ENCODE data around the gene FAR2. TPM values are rescaled to one million over a fixed set of nuclear protein-coding genes. Genes with fewer than 3 reads are reported as not detected.
A peak's percentile ranks its signal among the peaks of the same experiment; 100 is the strongest.

FAR2 gene
- polyA plus RNA-seq, 1 of the 3 experiments (the other 2 are of a cell fraction), result 7.4 TPM

DNA sequence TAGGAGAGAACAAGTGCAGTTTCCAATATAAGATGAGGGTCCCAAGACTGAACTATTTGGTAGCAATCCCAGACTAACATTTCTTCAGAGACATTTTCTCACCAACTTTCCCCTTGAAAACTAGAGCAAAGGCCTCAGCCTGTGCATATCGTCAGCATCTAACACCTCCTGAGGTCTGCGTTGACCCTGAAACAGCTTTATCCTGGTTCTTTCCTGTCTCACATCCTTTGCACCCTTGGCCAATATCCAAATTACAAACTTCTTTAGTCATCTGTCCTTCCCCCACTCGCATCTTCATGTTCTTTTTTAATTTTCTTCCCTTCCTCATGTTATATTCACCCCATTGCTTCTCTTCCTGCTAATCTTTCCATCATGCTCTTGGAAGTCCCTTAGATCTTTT is 83.0 kb downstream of the FAR2 start:
- POLR2A ChIA-PET, result no interaction called here
- no peaks in the 10 kb centered on the region for H3K79me2 ChIP-seq (ENCODE audit: insufficient read depth)
- H3K27ac ChIP-seq (ENCODE audit: low read depth in 2 of 2, low read length in 1 of 2), result no peak overlapping the region
- H3K4me1 ChIP-seq (ENCODE audit: control insufficient read depth in 1 of 2, insufficient read depth in 2 of 2, low read depth in 1 of 2, low read length in 1 of 2), result peaks cover 0 to 7% of the 10 kb centered on the region in 2 experiments; a peak in 1 of 4 replicates
- no peaks in the 10 kb centered on the region for H3K36me3 ChIP-seq (replicated peaks in 1 of 2; ENCODE audit: control insufficient read depth in 1 of 2, insufficient read depth in 2 of 2, low read length in 1 of 2)
- no peak overlapping the region for H3K9ac ChIP-seq
- no peak for DNase-seq
- no peaks in the 10 kb centered on the region for H3K27me3 ChIP-seq (ENCODE audit: insufficient read depth)
- CTCF ChIA-PET, result no interaction called here
- WGBS (ENCODE audit: low lambda C conversion rate), result 66% methylated on average over 3 of the region's 3 CpGs
- no peak overlapping the region for H3K4me3 ChIP-seq (ENCODE audit: low read depth in 2 of 2, low read length in 1 of 2)
- H3K9me3 ChIP-seq, result no peaks in the 10 kb centered on the region
- H2AFZ ChIP-seq (ENCODE audit: low read depth), result no peak overlapping the region
- no peaks in the 10 kb centered on the region for H4K20me1 ChIP-seq (ENCODE audit: insufficient read depth)
- H3F3A ChIP-seq (replicated peaks; ENCODE audit: insufficient read depth), result peaks cover 4% of the 10 kb centered on the region
- H3K4me2 ChIP-seq, result no peak overlapping the region
- TF ChIP-seq TAF1 (IDR thresholded peaks at IDR 0.05; ENCODE audit: borderline replicate concordance, low read depth, low read length) (no peak), RAD21 (IDR thresholded peaks at IDR 0.05; ENCODE audit: low read length) (no peak), POLR2AphosphoS5 (IDR thresholded peaks at IDR 0.05; ENCODE audit: low read depth, low read length) (no peak)
- no peaks in the 10 kb centered on the region for H3K9me2 ChIP-seq

DNA sequence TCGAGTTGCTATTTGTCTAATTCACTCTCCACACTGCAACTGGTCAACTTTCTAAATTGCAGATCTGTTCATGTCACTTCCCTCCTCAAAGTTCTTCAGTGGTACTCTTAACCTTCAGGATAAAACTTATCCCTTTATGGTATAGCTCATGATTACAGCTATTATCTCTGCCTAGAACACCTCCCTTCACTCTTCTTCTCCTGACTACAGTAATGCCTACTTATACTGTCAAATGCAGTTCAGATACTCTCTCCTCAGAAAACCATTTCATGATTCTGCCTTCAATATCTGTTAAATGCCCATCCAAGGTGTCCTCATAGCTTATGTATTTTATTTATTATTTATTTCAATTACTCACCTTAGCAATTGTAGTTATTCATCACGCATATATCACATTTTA is 85.5 kb downstream of the FAR2 start:
- Histone ChIP-seq H3K9me2 (no peaks in the 10 kb centered on the region), H3K27ac (ENCODE audit: low read depth in 2 of 2, low read length in 1 of 2) (no peak overlapping the region), H3K9ac (no peak overlapping the region), H3K9me3 (no peaks in the 10 kb centered on the region), H4K20me1 (ENCODE audit: insufficient read depth) (no peaks in the 10 kb centered on the region), H3K4me2 (no peak overlapping the region), H3K36me3 (replicated peaks in 1 of 2; ENCODE audit: control insufficient read depth in 1 of 2, insufficient read depth in 2 of 2, low read length in 1 of 2) (no peaks in the 10 kb centered on the region), H3K27me3 (ENCODE audit: insufficient read depth) (no peaks in the 10 kb centered on the region), H3K4me1 (ENCODE audit: control insufficient read depth in 1 of 2, insufficient read depth in 2 of 2, low read depth in 1 of 2, low read length in 1 of 2) (peaks cover 0 to 7% of the 10 kb centered on the region in 2 experiments; a peak in 1 of 4 replicates), H3K4me3 (ENCODE audit: low read depth in 2 of 2, low read length in 1 of 2) (no peak overlapping the region), H3K79me2 (ENCODE audit: insufficient read depth) (no peaks in the 10 kb centered on the region), H3F3A (replicated peaks; ENCODE audit: insufficient read depth) (peaks cover 4% of the 10 kb centered on the region), H2AFZ (ENCODE audit: low read depth) (no peak overlapping the region)
- TF ChIP-seq CTCF (IDR thresholded peaks at IDR 0.05), result no peak
- ChIA-PET POLR2A (no interaction called here), CTCF (interaction anchor here (0.7 to 1.6 kb wide), 2 partner anchors 83 to 161 kb away, joined by 4 read pairs; no protein-coding TSS in a partner anchor)
- no peak for DNase-seq
- 71% methylated on average over 2 of the region's 2 CpGs for WGBS (ENCODE audit: low lambda C conversion rate)

GRCh38 chr12:29234965-29235626 is 86.0 kb downstream of the FAR2 start:
- CTCF ChIA-PET, result interaction anchor here (1.1 to 1.6 kb wide), 2 partner anchors 18 to 83 kb away, joined by 3 to 4 read pairs; no protein-coding TSS in a partner anchor
- Histone ChIP-seq H3K4me1 (ENCODE audit: control insufficient read depth in 1 of 2, insufficient read depth in 2 of 2, low read depth in 1 of 2, low read length in 1 of 2) (peaks cover 0 to 7% of the 10 kb centered on the region in 2 experiments; a peak in 3 of 4 replicates), H3K9me2 (no peaks in the 10 kb centered on the region), H2AFZ (ENCODE audit: low read depth) (no peak overlapping the region), H3K4me3 (ENCODE audit: low read depth in 2 of 2, low read length in 1 of 2) (no peak overlapping the region), H3K27ac (ENCODE audit: low read depth in 2 of 2, low read length in 1 of 2) (no peak overlapping the region), H3K27me3 (ENCODE audit: insufficient read depth) (no peaks in the 10 kb centered on the region), H4K20me1 (ENCODE audit: insufficient read depth) (no peaks in the 10 kb centered on the region), H3K4me2 (no peak overlapping the region), H3K36me3 (replicated peaks in 1 of 2; ENCODE audit: control insufficient read depth in 1 of 2, insufficient read depth in 2 of 2, low read length in 1 of 2) (no peaks in the 10 kb centered on the region), H3K9ac (no peak overlapping the region), H3F3A (replicated peaks; ENCODE audit: insufficient read depth) (peaks cover 4% of the 10 kb centered on the region), H3K9me3 (no peaks in the 10 kb centered on the region), H3K79me2 (ENCODE audit: insufficient read depth) (no peaks in the 10 kb centered on the region)
- DNase-seq, result no peak
- POLR2A ChIA-PET, result no interaction called here
- WGBS (ENCODE audit: low lambda C conversion rate), result 17% methylated on average over 2 of the region's 2 CpGs
- peak; percentile 43; the same call in 1 of the 2 replicates for TF ChIP-seq RFX5 (IDR thresholded peaks at IDR 0.05; ENCODE audit: low read length)
- TF ChIP-seq RAD21 (IDR thresholded peaks at IDR 0.05; ENCODE audit: low read length), result no peak
- TF ChIP-seq GATA2 (CRISPR knock-in tag; IDR thresholded peaks at IDR 0.05), result no peak
- TF ChIP-seq MXI1 (IDR thresholded peaks at IDR 0.05; ENCODE audit: low read depth, low read length), result no peak
- no peak for TF ChIP-seq YY1 (IDR thresholded peaks at IDR 0.05; ENCODE audit: low read depth)
- no peak for TF ChIP-seq GABPA (IDR thresholded peaks at IDR 0.05; ENCODE audit: low read depth)
- TF ChIP-seq TCF12 (IDR thresholded peaks at IDR 0.05), result peak; percentile 58; the same call in 1 of the 2 replicates
- no peak for TF ChIP-seq RXRA (IDR thresholded peaks at IDR 0.05; ENCODE audit: borderline replicate concordance, low read depth)
- TF ChIP-seq FOXM1 (IDR thresholded peaks at IDR 0.05; ENCODE audit: low read depth), result no peak
- no peak for TF ChIP-seq MEF2A (IDR thresholded peaks at IDR 0.05; ENCODE audit: borderline replicate concordance, low read depth)
- TF ChIP-seq, protein P1, sequence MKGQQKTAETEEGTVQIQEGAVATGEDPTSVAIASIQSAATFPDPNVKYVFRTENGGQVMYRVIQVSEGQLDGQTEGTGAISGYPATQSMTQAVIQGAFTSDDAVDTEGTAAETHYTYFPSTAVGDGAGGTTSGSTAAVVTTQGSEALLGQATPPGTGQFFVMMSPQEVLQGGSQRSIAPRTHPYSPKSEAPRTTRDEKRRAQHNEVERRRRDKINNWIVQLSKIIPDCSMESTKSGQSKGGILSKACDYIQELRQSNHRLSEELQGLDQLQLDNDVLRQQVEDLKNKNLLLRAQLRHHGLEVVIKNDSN (IDR thresholded peaks at IDR 0.05; ENCODE audit: borderline replicate concordance, low read depth), result no peak
- TF ChIP-seq POLR2AphosphoS5 (IDR thresholded peaks at IDR 0.05; ENCODE audit: low read depth, low read length), result no peak
- no peak for TF ChIP-seq MAX (IDR thresholded peaks at IDR 0.05; ENCODE audit: low read depth)
- no peak for TF ChIP-seq NRF1 (IDR thresholded peaks at IDR 0.05; ENCODE audit: low read depth, low read length)
- TF ChIP-seq FOXJ3 (CRISPR knock-in tag; IDR thresholded peaks at IDR 0.05), result no peak
- TF ChIP-seq ELF1 (IDR thresholded peaks at IDR 0.05), result no peak
- no peak for TF ChIP-seq SMC3 (IDR thresholded peaks at IDR 0.05; ENCODE audit: low read depth, low read length)
- TF ChIP-seq, protein P2, sequence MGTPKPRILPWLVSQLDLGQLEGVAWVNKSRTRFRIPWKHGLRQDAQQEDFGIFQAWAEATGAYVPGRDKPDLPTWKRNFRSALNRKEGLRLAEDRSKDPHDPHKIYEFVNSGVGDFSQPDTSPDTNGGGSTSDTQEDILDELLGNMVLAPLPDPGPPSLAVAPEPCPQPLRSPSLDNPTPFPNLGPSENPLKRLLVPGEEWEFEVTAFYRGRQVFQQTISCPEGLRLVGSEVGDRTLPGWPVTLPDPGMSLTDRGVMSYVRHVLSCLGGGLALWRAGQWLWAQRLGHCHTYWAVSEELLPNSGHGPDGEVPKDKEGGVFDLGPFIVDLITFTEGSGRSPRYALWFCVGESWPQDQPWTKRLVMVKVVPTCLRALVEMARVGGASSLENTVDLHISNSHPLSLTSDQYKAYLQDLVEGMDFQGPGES (IDR thresholded peaks at IDR 0.05; ENCODE audit: low read depth, low read length), result no peak
